NCI-H2227 (cell line): ENCODE data around the gene ARL3.
A peak's percentile ranks its signal among the peaks of the same experiment; 100 is the strongest.
"Not testable (repeated sequence)": the region's sequence is repeated elsewhere in the genome, so short reads cannot be mapped to it uniquely, and the experiment has no call there.

Source experiments
- DNase-seq: peaks from one replicate; lab custom pipeline; 2025; ENCODE audit not compliant: unreplicated experiment; lab: John Stamatoyannopoulos, UW

Gene ARL3, protein sequence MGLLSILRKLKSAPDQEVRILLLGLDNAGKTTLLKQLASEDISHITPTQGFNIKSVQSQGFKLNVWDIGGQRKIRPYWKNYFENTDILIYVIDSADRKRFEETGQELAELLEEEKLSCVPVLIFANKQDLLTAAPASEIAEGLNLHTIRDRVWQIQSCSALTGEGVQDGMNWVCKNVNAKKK

DNA sequence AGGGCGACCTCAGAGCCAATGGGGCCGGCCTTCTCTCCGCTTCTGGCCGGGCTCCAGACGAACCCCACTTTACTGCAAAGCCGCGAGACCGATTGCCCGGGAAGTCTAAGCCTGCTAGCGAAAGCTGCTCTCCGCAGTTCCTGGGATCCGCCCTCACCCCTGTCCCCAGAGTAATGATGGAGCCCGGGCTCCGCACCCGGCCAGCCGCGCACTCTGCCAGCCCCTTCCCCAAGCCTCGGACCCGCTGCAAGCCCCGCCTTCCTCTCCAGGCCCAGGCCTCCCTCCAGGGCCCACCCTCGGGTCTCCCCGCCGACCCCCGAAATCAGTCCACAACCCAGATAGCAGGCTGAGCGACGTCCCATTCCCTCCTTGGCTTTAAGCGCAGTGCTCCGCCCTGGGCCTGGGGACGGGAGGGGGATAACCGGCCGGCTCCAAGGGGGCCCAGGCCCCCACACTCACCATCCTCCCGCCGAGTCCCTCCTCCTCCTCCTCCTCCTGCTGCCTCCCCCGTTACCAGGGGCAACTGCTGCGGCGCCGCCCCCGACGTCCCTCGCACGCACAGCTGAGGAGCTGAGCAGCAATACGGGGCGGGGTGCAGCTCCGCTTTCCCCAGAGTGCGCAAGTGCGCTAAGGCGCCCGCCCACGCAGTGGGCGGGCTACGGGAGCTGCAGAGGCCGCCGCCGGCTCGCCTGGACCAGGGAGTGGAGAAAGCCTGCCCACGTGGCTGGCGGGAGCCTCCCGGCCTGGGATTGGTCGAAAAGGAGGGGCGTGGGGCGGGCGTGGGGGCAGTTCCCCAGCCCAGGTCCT, at the start of gene ARL3:
Gene ARL3, minus strand, starts transcription at position 584 of the 807 bp plus-strand sequence. Its CDS starts 122 bp downstream, at position 462.
- DNase-seq: peak; percentile 98

DNA sequence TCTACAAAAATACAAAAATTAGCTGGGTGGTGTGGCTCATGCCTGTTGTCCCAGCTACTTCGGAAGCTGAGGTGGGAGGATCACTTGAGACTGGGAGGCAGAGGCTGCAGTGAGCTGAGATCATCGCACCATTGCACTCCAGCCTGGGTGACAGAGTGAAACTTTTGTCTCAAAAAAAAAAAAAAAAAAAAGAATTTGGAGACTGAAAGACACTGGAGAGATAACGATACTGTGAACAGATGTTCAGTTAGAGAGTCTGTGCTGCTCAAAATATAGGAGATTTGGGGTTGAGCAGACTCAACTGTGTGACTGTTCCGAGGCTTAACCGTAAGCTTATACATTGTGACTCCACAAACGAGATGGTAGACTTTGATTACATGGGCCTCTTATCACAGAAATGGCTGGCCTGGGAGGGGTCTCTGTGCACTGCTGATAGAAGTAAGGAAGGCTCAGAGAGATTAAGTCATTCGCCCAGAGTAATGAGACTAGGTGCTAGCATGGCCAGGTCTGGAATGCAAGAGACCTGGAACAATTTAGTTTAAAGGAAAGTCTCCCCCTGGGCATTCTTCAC, 48.9 kb upstream of the ARL3 start:
- no peak for DNase-seq

DNA sequence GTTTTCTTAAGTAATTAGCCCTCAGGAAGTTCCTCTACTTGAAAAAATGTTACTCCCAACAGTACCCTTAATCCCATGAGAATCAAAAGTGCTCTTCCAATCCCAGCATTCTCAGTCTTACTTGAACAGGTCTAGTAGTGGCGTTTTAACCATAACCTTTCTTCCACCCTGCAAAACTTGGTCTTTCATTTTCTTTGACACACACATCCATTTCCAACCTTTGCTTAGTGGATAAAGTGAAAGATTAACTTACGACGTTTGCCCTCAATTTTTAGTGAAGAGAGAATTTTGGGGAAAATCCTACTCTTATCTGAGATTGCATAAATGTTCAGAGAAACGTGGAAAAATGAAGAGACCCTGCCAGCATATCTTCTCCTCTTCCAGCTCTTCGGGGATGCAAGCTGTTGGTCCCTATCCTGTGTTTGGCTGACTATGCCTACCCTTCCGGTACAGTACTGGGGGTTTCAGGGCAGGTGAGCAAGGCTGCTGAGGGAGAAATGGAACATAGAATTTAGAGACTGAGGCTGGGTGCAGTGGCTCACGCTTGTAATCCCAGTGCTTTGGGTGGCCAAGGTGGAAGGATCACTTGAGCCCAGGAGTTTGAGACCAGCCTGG, 48.3 kb upstream of the ARL3 start:
- no peak for DNase-seq

DNA sequence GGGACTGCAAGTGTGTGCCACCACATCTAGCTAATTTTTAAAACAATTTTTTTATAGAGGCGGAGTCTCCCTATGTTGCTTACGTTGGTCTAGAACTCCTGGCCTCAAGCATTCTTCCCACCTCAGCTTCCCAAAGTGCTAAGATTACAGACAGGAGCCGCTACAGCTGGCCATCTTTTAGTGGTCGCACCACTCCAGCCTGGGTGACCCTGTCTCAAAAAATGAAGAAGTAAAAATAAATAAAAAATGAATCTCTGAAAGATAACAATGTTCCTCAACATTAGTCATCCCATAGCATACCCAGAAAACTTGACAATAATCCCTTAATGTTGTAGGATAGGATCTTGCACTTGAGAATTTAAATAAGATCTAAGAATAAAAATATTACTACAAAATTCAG, 47.8 kb upstream of the ARL3 start:
- no peak for DNase-seq

DNA sequence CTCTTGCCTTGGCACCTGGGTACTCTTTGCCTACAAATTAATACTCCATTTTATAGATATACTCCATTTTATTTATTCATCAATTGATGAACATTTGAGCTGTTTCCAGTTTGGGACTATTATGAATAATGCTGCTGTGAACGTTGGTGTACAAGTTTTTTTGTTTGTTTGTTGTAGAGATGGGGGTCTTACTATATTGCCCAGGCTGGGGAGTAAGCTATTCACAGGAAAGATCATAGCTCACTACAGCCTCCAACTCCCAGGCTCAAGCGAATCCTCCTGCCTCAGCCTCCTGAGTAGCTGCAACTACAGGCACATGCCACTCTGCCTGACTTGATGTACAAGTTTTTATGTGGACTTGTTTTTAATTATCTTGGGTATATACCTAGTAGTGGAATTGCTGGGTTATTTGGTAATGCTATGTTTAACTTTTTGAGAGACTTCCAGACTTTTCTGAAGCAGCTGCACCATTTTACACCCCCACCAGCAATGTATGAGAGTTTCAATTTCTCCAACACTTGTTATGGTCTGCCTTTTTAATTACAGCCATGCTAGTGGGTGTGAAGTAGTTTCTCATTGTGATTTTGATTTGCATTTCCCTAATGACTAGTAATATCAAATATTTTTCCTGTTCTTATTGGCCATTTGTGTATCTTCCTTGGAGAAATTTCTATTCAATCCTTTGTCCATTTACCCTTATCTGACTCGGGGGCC, 45.5 kb upstream of the ARL3 start:
- DNase-seq: no peak

DNA sequence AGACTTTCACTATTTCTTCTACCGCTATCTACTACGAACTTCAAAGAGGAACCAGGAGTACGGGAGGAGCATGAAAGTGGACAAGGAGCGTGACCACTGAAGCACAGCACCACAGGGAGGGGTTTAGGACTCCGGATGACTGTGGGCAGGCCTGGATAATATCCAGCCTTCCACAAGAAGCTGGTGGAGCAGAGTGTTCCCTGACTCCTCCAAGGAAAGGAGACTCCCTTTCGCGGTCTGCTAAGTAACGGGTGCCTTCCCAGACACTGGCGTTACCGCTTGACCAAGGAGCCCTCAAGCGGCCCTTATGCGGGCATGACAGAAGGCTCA, 44.7 kb upstream of the ARL3 start:
- not testable (repeated sequence) for DNase-seq

DNA sequence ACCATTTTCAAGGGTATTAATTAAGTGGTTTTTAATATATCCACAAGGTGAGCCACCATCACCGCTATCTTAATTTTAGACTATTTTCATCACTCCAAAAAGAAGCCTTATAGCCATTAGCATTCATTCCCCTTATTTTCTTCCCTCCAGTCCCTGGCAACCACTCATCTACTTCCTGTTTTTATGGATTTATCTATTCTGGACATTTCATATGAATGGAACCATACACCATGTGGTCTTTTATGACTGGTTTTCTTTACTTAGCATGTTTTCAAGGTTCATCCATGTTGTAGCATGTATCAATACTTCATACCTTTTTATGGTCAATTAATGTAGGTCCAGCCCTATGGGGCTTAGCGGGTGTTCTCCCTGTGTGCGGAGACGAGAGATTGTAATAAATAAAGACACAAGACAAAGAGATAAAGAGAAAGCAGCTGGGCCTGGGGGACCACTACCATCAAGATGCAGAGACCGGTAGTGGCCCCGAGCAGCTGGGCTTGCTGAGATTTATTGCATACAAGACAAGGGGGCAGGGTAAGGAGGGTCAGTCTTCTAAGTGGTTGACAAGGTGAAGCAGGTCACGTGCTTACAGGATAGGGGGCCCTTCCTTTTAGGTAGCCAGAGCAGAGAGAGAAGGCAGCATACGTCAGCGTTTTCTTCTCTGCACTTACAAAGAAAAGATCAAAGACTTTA, 44.2 kb upstream of the ARL3 start:
- DNase-seq: no peak

DNA sequence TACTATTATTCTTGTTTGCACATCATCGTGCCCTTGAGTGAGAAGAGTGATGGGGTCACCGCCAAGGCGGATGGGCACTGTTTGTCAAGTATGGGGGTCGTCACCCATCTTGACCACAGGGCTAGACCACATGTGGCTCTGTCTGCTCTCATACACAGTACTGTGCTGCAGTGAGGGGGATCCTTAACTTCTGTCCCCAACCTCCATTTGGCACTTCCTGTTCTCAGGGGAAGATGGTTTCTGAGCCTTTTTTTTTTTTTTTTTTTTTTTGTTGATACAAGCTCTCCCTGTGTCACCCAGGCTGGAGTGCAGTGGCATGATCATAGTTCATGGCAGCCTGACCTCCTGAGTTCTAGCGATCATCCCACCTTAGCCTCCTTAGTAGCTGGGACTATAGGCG, 43.1 kb upstream of the ARL3 start:
- DNase-seq: no peak

DNA sequence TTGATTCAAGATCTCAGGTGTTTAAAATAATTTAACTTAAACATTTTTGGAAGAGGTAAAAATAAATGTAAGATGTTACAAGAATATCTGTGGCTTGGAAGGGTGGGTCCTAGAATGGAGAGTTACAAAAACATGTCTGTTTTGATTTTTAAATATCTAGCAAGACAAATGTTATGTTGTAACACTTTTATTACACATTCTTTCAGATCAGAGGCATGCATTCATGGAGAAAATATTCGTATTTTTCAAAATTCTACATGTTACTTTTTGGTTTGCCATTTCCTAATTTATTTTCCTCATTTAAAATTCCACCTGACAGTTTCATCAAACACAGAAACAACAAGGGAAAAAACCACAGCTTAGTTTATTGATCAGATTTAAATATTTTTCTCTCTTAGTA, 39.5 kb upstream of the ARL3 start:
- no peak for DNase-seq

DNA sequence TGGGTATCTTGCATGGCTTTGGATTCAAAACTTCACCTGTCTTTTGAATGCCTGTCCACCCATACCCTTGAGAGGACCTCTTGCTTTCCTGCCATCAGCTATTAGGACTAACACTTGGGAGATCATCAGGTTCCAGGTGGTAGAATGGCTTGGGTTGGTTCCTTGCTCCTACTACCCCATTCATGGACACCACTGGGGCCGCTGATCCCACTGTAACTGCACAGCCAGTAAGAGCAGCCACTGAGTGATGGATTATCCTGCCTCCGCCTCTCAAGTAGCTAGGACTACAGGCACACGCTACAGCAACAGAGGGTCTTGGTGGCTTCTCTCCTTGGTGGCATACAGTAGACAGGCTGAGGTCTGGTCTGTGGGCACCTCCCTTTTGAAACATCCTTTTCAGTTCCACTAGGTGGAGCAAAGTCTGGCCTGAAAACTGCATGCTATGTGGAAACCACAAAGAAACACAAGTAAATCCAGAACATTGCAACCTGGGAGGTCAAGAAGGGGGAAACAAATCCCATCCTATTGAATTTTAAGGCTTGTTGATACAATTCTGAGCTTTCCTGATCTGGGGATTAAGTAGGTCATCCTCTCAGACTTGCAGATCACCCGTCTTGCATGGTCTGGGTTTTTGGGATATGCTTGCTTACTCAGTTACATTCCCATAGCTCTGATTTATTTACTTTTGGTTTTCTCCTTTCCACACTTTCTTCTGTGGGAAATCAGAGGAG, 38.9 kb upstream of the ARL3 start:
- peak; percentile 27 for DNase-seq

DNA sequence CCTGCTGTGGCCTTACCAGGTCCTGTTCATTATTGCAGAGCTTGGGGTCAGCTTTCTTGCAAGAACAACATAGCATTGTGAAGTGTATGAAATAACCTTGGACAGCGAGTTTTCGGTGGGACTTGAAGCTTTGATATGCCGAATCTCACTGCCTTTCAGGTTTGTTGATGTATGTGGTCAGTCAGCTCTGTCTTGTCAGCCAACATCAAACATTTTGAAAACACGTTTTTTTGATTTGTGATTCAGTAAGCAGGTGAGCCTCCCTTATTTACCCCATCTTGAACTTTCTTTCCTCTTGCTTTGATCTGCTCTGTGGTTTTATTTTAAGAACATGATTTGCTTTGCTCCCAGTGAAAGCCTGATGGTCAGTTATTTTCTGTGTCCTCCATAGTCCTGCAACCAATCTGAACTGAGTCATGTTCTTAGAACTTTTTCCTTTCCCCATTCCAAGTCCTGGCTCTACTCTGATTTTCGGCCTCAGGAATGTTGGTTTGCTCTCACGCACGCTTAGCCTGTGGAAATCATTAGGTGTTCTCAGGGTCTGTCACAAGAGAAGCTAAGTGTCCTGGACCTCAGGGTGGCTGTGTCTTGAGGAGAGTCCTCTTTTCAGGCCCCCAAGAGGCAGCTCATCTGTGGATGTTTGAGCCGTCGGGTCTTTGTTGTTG, 38.2 kb upstream of the ARL3 start:
- DNase-seq: no peak

DNA sequence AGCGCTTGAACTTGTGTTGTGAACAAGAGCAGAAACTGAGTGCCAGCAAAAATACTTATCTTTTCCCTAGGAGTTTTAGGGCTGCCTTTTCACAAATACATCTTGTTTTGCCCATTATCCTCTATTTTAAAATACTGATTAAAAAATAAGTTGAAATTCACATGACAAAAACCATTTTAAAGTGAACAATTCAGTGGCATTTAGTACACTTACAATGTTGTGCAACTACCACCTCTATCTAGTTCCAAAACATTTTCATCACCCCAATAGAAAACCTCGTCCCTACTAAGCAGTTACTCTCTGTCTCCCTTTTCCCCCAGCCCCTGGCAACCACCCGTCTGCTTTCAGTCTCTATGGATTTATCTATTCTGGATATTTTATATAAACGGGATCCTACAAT, 31.0 kb upstream of the ARL3 start:
- no peak for DNase-seq

DNA sequence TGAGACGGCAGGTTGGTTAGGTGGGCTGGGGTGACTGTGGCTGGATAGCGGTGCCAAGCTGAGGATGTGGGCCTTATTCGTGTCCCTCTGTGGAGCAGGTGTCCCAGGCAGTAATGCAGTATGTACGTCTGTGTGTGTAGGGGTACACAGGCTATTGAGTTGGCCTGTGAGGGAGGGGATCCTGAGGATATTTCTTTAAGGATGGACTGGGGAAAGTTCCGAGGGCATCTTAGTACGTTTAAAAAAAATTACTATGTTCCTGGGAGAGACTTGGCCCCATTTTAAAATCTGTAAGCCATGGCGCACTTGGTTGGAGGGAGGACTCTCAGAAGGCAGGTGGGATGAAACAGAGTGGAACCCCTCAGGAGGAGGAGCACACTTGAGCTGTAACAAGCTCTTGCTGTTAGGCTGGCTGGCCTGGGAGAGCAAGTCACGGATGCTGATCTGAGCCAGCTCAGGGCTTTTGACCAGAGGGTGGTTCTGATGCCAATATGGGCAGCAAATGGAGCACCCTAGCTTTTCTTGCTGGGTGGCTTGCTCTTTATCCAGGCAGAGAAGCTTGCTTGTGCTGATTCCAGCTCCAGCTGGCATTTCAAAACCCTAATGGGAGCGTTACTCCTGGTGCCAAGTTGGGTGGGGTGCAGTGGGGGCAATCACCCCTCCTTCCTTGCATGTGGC, 30.3 kb upstream of the ARL3 start:
- DNase-seq: peak; percentile 36

DNA sequence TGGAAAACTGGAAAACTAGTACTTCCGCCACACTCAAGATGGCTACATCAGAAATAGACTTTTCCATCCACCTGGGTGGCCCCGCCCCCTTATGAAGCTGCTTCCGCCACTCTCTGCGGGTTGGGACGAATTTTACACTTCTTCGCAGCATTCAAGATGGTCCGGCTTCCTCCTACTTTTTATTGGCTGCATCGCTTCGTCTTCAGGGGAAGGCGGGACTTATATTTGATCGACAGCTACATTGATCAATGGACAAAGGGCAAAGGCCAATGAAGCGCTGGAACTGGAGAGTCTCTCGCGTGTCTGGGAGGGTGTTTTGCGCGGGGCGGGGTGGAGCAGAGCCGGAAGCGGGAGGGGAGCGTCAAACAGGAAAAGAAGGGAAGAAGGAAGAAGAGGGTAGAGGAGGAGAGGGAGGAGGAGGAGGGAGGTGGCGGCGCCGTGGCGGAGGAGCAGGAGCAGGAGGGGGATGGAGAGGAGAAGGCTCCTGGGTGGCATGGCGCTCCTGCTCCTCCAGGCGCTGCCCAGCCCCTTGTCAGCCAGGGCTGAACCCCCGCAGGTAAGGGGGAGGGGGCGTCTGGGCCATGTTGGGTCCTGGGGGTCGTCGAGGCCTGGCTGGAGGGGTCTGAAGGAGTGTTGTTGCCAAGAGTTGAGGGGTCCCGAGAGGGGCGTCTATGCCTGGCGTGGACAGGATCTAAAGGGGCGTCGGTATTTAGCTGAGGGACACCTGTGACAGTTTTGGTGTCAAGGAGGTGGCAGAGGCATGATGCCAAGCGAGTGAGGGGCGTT, 29.6 kb upstream of the ARL3 start, which contains the start of gene WBP1L:
Gene WBP1L, plus strand, starts transcription at position 361 of the 786 bp plus-strand sequence. Its CDS starts 106 bp downstream, at position 467.
- DNase-seq: peak; percentile 97

DNA sequence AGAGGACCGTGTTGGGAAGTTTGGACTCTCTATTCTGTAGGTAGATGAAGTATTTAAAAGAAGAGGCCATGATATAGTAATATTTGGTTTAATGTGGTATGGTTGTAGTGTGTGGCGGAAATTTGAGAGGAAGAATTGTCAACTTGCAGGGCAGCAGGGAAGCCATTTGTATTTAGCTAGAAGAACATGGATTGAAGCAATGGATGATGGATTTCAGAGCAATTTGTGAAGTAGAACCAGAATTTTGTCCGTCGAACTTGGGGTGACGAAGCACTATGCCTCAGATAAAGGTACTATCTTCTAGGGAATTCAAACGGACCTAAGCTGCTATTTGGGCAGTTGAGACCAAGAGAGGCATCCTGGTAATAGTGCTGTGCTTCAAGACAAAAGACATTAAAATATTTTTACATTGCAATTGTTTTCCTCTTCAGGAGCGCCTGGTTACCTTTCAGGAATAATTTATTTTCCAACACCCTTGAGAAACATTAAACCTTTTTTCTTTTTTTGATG, 28.9 kb upstream of the ARL3 start:
- no peak for DNase-seq

DNA sequence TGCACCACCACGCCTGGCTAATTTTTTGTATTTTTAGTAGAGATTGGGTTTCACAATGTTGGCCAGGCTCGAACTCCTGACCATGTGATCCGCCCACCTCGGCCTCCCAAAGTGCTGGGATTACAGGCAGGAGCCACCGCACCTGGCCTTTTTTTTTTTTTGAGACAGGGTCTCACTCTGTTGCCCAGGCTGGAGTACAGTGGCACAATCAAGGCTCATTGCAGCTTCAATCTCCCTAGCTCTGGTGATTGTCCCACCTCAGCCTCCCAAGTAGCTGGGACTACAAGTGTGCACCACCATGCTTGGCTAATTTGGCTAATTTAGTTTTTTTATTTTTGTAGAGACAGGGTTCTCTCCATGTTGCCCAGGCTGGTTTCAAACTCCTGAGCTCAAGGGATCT, 28.1 kb upstream of the ARL3 start:
- not testable (repeated sequence) for DNase-seq

DNA sequence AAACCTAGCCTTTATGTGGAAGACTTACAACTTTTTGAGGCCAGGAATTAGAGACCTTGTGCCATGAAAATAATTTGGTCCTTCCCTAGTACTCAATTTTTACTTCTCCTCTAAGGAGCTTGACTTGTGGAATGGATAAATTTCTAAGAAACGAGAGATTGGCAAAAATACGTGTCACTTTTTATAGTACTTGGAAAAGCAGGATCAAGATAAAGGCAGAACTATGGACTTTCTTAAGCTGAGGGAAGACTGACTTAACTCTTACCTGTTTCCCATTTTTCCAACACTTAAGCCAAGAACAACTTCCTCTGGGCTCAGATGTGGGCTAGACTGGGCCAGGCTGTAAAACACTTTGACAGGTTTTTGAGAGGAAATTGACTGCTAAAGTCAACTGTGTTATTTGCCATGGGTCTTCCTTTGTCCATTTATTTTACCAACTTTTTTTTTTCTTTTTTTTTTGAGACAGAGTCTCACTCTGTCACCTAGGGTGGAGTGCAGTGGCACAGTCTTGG, 27.6 kb upstream of the ARL3 start:
- DNase-seq: no peak

DNA sequence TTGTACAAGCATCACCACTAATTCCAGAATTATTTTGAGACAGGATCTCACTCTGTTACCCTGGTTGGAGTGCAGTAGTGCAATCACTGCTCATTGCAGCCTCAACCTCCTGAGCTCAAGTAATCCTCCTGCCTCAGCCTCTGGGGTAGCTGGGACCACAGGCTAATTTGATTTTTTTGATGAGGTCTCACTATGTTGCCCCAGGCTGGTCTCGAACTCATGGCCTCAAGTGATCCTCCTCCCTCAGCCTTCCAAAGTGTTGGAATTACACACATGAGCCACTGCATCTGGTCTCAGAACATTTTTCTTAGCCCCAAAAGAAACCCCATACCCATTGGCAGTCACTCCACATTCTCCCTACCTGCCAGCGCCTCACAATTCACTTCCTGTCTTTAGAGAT, 26.0 kb upstream of the ARL3 start:
- DNase-seq: no peak
